Activated CD4-positive, alpha-beta T cell treated with anti-CD3 and anti-CD28 coated beads for 1 hour (primary cell): ENCODE results near the gene WDR86.
A peak's percentile ranks its signal among the peaks of the same experiment; 100 is the strongest.

Source experiments
- DNase-seq: peaks from one replicate; pipeline ENCODE4 v3.0.0-alpha.2; 2020

The WDR86 gene

DNA sequence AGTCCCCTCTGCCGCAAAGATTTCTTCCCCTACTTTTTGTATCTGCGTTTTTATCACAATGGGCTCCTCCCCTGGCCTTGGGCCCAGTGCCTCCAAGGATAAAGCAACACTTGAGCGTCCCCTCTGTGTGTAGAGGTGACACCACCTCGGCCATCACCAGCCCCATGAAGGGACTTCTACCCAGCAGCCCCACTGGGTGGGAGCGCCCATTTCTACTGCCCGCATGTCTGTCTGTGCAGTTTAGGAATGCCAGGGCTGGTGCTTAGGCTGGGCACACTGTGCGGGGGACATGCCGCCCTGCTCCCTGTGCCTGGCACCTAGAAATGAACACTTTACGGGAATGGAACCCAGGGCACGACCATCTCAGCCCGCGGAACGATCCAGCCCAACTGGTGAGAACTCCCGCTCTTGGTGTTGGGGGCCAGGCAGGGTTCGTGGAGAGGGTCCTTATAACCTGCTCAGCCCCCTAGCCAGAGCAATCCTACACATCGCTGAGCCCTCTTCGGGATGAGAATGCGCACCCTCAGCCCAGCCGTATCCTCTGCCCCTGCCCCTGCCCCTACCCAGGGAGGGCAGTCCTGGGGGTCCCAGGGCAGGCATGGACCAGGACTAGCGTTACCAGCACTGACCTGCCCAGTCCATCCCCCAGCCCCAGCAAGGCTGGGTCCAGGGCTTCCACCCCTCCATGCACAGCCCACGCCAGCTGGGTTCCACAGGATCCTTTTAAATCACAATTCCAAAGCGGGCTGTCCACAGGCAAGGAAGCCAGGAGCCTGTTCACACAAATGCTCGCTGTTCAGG is 17.3 kb upstream of the WDR86 start:
- DNase-seq, result no peak

DNA sequence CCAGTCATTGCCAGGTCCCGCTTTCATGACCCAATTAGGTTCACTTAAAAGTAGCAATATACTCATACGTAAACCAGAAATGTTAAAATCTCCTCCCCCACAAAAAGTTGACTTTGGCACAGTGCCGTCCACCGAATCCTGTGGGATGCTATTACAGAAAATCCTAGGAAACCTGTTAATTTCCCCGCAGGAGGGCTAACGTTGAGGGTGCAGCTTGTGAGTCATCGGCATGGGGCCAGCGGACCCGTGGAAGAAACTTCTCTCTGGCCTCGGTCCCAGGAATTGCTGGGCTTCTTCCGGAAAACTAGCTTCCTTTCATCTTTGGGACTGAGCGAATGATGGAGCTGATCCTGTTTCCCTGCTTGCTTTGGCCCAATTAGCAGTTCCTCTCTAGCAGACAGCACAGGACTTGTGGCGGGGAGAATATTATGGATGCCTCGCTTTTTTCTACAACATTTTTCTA is 16.6 kb upstream of the WDR86 start:
- DNase-seq, result no peak

DNA sequence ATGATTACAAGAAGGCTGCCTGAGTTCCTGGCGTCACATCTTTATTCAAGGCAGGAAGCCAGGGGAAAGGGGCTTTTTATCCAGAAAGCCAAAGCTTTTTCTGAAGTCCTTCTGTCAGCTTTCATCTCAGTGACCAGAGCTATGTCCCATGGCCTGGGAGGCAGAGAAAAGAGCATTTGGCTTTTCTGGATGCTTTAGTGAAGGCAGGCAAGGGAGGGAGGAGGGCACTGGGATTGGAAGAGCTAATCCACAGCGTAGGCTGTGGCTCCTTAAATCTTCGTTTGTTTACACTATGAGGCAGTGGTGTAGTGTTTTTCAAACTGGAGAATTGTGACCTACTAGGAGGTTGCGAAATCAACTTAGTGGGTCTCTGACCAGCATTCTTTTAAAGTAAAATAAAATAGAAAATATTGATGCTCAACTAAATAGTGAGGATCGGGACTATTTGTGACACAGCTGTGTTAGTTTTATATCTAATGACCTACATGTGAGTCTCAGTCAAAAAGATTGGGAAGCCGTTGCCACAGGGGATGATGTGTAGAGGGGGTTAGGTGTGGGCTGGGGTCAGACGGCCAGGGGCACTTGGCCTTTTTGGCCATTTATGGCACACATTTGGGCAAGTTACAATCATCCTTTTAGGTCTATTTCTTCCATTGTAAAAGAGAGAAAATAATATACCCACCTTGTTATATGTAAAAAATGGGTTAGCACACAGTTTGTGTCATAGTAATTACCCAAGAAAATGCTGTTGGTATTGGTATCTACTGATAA is 16.0 kb upstream of the WDR86 start:
- no peak for DNase-seq

DNA sequence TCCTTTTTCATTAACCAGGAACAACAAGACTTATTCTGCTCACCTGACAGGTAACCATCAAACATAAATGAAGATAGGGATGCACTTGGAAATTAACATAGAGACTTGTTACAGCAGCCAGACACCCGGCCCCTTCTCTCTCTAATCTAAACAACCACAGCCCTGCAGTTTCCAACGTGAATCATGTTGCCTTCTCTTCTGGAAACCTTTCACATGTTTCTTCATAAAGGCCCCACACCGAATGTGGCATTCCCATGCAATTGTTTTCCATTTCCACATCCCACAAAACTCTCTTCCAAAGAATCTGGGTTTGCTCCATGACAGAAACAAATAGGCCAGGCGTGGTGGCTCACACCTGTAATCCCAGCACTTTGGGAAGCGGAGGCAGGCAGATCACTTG is 15.0 kb upstream of the WDR86 start:
- no peak for DNase-seq

DNA sequence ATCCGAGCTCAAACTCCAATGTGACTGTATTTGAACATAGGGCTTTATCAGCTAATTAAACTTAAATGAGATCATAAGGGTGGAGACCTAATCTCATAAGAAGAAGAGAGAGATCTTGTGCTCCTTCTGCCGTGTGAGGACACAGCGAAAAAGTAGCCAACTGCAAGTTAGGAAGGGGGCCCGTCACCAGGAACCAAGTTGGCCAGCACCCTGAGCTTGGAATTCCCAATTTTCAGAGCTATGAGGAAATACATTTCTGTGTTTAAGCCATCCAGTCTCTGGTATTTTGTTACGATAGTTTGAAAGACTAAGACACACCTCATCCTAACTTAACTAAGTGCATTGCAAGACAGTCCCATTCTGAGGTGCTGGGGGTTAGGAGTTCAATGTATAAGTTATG is 14.1 kb upstream of the WDR86 start:
- no peak for DNase-seq

DNA sequence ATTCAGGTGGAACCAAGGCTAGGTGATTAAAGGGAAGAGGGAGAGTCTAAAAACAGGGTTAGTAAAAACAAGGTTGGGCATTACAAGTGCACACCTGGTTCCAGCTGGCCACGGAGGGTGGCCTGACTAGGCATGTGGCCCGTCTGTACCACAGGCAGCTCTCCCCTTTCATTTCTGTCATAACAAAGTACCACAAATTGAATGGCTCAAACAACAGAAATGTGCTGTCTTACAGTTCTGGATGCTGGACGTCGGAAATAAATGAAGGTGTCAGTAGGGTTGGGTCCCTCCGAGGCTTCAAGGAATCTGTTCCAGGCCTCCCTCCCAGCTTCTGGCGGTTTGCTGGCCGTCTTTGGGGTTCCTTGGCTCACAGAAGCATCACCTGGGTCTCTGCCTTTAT is 13.4 kb upstream of the WDR86 start:
- DNase-seq, result no peak

DNA sequence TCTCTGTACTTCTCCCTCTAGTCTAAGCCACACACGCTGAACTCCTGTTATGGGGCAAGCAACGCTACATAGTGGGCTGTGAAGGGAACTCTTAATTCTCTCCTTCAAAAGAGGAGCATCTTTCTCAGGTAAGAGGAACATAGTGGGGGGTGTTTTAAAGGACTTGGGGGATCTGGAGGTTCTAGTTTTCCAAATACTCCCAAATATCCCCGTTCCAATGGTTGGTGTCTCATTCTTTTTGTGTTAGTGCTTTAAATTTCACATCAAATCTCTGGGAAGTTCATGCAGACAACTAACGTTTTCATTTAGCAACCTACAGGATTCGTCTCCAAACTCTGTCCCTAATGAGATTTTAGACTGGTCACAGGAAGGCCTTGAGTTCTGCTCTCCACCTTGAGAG is 12.4 kb upstream of the WDR86 start:
- DNase-seq, result no peak

DNA sequence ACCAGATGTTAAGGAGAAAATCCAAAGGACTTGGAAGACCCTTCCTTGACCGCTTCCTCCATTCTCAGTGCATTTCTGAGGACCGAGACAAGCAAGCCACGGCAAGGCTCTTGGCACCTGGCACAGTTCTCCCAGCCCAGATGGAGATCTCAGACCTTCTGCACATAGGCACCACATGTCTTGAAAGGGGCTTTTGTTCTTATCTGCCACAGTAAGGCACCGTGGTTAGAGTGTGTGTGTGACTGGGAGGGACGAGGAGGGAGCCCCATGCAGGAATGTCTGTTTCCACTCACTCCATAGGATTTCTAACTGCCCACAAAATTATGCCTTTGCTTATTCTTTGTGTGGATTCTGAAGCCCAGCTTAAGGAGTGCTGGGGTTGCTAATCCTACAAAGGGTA is 10.3 kb upstream of the WDR86 start:
- DNase-seq, result no peak

DNA sequence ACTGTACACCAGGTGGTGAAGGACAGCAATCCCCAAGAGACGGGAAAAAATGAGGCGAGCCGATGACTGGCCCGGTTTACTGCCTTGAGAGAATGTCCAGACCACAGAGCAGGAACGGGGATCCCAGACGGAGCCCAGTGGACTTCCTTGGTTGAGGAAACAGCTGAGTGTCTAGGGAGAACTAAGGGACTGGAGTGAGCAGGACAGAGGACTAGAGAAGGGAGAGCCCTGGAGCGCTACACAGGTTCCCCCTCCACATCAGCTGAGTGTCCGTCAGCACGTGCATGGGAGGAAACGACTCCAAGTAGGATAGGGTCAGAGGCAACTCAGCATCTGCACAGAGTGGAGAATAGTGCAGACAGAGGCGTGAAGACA is 7.1 kb upstream of the WDR86 start:
- DNase-seq, result no peak

DNA sequence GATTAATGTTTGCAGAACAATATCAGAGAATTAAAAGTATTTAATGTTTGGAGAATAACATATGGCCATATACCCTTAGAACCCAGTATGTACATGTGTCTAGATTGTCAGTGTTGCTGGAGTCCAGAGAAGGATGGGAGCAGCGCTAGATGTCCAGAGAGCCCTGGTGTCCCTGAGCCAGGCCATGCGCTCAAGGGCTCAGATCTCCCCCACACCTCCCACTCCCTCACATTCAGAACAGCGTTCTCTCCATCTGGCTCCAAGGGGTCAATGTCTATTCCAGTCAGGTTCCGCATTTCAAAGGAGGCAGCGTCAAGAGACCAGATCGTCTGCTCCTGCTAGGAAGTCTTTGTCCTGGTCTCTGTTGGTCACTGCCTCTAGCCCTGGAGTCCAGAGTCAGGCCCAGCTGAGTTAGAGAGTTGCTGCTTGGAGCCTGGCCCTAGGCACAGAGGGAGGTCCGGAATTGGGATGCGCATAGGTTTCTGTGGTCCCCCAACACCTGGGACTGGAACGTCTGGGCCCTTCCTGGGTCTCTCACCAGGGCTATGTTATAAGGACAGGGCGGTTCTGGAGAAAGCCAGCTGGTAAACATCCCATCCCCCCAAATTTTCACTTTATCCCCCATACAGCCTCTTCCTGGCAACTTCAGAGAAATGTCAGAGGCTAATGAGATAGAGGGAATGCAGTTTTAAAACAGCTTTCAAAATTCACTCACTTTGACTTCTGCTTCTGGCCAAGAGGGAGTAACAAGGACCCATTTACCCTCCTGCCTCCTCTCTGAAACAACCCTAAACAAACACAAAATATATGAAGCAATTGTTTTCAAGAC is 6.5 kb upstream of the WDR86 start:
- no peak for DNase-seq

DNA sequence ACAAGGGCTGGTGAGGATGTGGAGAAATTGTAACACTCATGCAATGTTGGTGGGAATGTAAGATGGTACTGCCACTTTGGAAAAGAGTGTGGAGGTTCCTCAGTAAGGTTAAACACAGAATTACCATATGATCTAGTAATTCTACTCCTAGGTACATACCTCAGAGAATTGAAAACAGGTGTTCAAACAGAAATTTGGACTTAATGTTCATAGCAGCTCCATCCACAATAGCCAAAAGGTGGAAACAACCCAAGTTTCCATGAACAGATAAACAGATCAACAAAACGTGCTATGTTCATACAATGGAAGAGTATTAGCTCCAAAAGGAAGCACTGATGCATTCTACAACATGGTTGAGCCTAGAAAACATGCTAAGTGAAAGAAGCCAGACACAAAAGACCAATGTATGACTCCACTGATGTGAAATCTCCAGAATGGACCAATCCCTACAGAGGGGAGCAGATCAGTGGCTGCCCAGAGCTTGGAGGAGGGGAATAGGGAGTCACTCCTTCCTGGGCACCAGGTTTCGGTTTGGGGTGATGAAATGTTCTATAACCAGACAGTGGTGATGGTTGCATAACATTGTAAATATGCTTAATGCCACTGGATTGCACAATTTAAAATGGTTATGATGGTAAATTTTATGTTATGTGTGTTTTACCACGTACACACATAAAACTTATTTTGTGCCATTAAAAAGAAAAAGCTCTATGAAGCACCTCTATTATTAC is 5.7 kb upstream of the WDR86 start:
- no peak for DNase-seq

DNA sequence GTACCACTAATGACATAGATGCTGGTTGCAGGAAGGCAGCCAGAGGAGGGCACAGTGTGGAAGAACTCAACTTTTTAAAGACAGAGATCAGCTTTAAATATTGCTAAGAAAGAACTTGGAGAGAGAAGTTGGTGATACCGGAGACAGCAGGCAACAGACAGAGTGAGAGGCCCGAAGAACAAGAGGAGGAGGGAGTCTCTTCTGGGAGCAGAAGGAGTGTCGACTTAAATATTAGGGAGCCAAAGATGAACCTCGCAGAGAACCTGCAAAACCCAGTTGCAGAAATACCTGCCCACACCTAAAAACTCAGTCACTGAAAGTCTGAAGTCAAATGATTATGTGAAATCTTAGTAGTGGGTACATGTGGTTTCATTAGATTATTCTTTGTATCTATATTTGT is 3.4 kb upstream of the WDR86 start:
- DNase-seq, result no peak

DNA sequence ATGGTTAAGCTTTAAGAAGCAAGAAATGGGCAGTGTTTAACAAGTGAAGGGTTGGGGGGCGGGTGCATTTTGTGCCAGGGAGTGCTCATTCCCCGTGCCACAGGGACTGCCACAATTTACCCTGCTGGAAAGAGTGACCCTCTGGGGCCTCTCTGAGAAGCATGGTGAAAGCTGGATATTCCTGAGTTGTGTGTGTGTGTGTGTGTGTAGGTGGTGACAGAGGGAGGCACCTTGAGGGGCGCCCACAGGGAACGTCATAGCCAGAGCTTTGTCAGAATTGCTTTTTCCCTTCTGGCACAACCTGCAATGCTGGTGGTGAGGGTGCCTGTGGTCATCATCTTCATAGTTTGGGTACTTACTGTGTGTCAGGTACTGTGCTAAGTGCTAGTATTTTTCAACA is 2.5 kb upstream of the WDR86 start:
- DNase-seq, result no peak

DNA sequence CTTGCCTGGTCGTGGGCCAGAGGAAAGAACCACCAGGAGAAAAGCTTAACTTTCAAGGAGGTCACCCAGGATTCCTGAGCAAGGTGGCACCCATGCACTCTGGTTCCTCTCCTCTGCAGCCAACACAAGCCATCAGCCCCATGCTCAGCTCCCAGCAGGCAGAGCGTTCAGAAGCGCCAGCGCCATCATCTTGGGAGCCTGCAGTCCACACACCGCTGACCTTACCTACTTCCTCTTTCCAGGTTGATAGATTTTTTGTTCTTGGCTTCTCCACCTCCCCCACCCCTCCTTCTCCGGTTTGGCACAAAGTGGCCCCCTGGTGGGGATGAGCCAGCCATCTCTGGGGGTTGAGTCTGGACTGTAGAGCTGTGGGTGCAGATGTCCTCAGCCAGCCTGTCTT is 1.7 kb upstream of the WDR86 start:
- no peak for DNase-seq

DNA sequence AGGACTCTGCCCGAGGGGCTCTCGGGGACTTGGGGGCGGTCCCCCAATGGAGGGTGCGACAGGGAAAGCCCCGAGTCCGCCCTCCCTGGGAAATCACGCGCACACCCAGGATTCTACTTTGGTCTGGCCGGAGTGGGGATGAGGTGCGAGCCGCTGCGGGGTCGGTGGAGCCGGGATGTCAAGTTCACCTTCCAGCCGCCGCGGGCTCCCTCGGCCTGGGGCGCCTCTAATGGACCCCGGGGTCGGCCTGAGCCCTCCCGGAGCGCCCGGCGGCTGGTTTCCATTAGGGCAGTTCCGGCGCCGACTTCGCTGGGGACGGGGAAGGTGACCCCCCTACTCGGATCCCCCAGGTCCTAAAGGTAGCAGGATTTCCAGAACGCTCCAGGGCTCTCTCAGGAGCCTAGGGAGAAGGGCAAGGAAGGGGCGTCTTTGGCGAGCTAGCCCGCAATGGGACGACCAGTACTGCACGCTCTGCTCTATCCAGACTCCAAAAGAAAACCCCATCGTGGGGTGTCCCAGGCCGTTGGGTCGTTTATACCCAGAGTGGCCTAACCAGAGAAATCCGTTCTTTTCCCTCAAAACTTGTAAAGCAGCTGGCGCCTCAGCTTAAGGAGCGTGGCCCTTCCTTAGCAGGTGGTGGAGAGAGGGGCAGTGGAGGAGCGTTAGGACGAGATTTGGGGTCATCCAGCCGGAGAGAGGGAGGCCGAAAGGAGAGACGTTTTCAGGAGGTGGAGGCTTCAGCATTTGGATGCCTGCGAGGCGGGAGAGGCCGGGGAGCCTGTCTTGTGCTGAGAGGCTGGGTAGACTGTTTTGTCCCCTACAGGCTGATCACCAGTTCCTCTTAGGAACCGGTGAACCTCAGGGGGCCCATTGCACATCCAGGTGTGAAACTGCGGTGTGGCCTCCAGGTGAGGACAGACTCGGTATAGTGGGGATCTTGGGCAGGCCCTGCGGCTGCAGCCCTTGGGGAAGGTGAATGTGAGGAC is 860 bp upstream of the WDR86 start:
- DNase-seq, result no peak

DNA sequence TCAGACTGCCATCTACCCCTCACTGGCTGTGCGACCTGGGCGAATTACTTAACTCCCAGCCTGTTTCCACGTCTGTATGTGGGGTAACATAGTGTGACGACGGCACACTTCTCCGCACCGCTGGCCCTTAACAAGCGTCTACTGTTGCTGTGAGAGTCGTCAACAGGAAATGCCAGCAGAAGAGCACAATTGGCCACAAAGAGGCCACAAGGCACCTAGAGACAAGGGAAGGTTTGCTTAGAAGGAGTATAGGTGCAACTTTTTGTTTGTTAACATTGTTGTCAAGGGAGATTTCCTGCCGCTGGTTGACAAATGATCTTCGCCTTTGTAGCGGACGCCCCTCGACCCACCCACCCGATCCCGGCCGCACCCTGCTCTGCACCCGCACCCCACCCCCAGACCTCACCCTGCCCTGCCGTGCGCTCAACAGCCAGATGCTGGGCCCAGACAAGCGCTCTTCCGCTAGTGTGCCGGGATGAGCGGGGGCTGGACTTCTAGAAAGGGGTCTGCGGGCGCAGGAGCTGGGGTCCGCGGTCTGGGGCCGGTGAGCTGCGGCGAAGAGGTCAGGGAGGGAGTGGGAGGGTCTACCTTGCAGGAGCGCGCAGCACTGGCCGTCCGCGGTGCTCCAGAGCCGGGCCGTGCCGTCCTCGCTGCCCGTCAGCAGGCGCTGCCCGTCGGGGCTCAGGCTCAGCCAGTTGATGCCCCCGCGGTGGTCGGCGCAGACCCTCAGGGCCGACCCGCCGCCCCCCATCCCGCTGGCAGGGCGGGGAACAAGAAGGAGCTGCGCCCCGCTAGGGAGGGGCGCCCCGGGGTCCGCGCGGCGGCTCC is 785 bp downstream of the WDR86 start:
- peak; percentile 27 for DNase-seq

DNA sequence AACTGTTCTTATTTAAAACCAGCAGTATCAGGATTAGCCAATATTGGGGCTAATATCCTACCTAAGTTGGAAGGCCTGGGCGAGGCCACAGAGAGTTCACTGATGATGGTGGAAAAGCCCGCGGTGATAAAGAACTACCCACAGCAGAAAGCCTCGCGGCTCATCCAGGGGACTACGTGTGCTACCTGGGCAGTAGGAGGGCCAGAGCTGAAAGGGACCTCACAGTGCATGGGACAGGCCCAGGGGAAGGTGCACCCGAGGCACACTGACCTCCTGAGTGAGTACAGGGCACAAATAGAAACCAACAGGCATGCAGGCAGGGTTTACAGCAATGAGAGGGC is 1.4 kb downstream of the WDR86 start:
- no peak for DNase-seq

DNA sequence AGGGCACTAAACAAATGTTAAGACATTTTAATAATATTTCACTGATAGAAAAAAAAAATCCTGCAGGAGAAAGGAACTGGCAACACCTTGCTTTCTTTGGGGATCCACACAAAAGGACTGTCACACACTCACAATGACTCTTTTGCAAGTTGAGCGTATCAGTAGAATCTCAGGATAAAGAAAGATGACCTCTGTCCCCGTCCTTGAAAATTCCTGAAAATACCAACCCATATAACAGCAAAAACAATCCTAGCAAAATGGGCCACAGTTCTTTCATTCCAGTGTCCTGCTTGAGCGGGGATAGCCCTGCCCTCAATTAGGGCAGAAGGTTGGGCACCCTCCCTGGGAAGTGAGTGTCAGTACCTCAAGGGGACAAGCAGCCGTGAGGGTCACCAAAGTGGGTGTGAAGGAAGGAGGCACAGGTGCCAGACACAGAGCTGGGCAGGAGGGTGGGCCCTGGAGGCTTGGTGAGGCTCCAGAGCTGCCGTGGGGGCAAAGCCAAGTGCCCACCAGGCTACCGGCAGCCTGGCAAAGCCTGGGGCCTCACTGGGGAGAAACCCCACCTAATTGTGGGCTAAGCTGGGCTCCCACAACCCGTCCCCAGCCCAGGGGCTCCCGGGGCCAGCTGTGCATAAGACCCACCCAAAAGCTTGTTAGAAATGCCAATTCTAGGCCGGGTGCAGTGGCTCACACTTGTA is 2.8 kb downstream of the WDR86 start:
- DNase-seq, result no peak

DNA sequence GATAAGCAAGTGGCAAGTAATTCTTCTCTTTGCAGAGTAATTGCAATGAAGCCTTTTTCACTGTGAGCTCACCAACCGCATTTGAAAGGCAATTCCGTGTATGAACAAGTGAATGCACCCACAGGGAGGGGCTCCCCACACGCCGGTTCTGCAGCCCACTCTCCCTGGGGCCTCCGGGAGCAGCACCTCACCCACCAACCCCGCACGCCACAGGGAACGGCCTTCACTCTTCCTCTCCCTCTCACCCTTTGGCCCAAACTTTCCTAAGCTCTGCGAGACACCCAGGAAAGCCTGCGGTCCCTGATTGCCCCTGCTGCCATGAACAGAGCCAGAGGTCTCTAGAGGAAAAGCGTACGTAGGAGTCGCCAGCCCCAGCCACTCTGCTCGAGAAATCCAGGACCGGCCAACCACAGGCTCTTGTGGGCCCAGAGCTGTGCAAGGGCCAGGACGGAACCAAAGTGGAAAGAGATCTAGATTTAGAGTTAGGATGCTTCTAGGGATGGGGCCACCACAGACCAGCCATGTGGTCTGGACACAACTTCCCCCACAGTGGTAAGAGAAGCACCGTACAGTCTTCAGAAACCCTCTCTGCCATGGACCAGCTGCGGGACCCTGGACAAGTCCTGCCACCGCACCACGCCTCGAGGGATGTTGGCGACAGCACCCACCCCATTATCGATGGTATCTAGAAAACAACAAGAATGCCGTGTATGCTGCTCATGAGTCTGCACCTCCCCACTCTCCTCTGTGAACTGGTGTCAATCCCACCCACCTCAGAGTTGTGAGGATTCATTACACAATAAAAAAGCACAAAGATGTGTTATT is 3.6 kb downstream of the WDR86 start:
- no peak for DNase-seq
